MCF 10A (cell line): Measurements from ENCODE around the gene AKR1C1. TPM values are rescaled to one million over a fixed set of nuclear protein-coding genes. Genes with fewer than 3 reads are reported as not detected.
"Not testable (repeated sequence)": the region's sequence is repeated elsewhere in the genome, so short reads cannot be mapped to it uniquely, and the experiment has no call there.

ENCODE experiments used
- BruUV-seq: library from RNA; stranded (reverse); fragments of 400-500 nt; replicated peaks from 2 replicates; lab custom pipeline; 2021; lab: Mats Ljungman, UMichigan
- CTCF ChIA-PET: fragments of 300-600 bp; sonication (Branson Sonifier 250); formaldehyde crosslinking; extraction: SDS; loops from one replicate; lab custom pipeline; 2021; ENCODE audit warnings: antibody characterized with exemption, inconsistent platforms; lab: Yijun Ruan, JAX
- POLR2A ChIA-PET: fragments of 300-600, 350-650 bp; sonication (Branson Sonifier 250); formaldehyde crosslinking; extraction: SDS; loops from one replicate; lab custom pipeline; 2020; ENCODE audit warnings: antibody characterized with exemption, inconsistent platforms; lab: Yijun Ruan, JAX
- DNase-seq: peaks from one replicate; pipeline ENCODE4 v3.0.0-alpha.2; 2018; ENCODE audit not compliant: unreplicated experiment
- H3K27ac Mint-ChIP-seq: one replicate; pipeline ENCODE4 v1.8.0; 2022; ENCODE audit warnings: mild to moderate bottlenecking, low read depth, mixed read lengths; ENCODE audit not compliant: unreplicated experiment
- H3K27me3 Mint-ChIP-seq: one replicate; pipeline ENCODE4 v1.8.0; 2022; ENCODE audit warnings: mixed read lengths; ENCODE audit not compliant: insufficient read depth, unreplicated experiment
- H3K36me3 Mint-ChIP-seq: one replicate; pipeline ENCODE4 v1.8.0; 2022; ENCODE audit warnings: mild to moderate bottlenecking, moderate library complexity, mixed read lengths; ENCODE audit not compliant: insufficient read depth, unreplicated experiment
- H3K4me1 Mint-ChIP-seq: one replicate; pipeline ENCODE4 v1.8.0; 2022; ENCODE audit warnings: mixed read lengths; ENCODE audit not compliant: insufficient read depth, unreplicated experiment
- H3K4me3 Mint-ChIP-seq: one replicate; pipeline ENCODE4 v1.8.0; 2022; ENCODE audit warnings: mild to moderate bottlenecking, moderate library complexity, mixed read lengths; ENCODE audit not compliant: unreplicated experiment
- H3K9me3 Mint-ChIP-seq: one replicate; pipeline ENCODE4 v1.8.0; 2022; ENCODE audit warnings: mixed read lengths; ENCODE audit not compliant: unreplicated experiment
- CTCF ChIP-seq: fragments of 200-600 bp; IDR thresholded peaks from one replicate; pipeline ENCODE4 v1.8.0; 2022; ENCODE audit warnings: antibody characterized with exemption, mild to moderate bottlenecking; ENCODE audit not compliant: unreplicated experiment
- intact Hi-C: fragments of 100-400 bp; cut with micrococcal nuclease; formaldehyde crosslinking; loops from 2 replicates; pipeline ENCODE4 v1.14.1; 2022
- total RNA-seq: library from RNA; stranded (reverse); gene quantifications from 2 replicates; pipeline ENCODE4 v1.2.3, GENCODE V29; 2022

AKR1C1 gene
- total RNA-seq, 1 experiment from 2014 or later = 4.3 TPM

GRCh38 chr10:4998671-4999070, 35.5 kb downstream of the AKR1C1 start:
- CTCF ChIA-PET = no interaction called here

GRCh38 chr10:5002013-5002727, 39.0 kb downstream of the AKR1C1 start:
- H3K9me3 Mint-ChIP-seq = no peaks in the 10 kb centered on the region
- no peak for DNase-seq
- H3K4me3 Mint-ChIP-seq = peak overlapping the region; percentile 21
- no peaks in the 10 kb centered on the region for H3K27me3 Mint-ChIP-seq
- H3K27ac Mint-ChIP-seq = no peak overlapping the region
- no TSS peak for BruUV-seq
- intact Hi-C loops = no loop called here
- peaks cover 21% of the 10 kb centered on the region for H3K36me3 Mint-ChIP-seq
- ChIA-PET CTCF (interaction anchor here (0.6 to 2.0 kb wide), 4 partner anchors 44 to 152 kb away, joined by 3 to 7 read pairs (median 5); no protein-coding TSS in a partner anchor), POLR2A (interaction anchor here (0.7 to 1.1 kb wide), 3 partner anchors 42 to 1738 kb away, joined by 3 to 4 read pairs (median 3); no protein-coding TSS in a partner anchor)
- no peak for TF ChIP-seq CTCF
- peaks cover 4% of the 10 kb centered on the region for H3K4me1 Mint-ChIP-seq

More at GRCh38 chr10:4998671-4999070, 35.5 kb downstream of the AKR1C1 start:
- H3K27ac Mint-ChIP-seq = no peak overlapping the region
- no TSS peak for BruUV-seq
- no peak for DNase-seq
- H3K27me3 Mint-ChIP-seq = no peaks in the 10 kb centered on the region
- no peak overlapping the region for H3K4me3 Mint-ChIP-seq
- peaks cover 4% of the 10 kb centered on the region for H3K4me1 Mint-ChIP-seq
- TF ChIP-seq CTCF = no peak
- intact Hi-C loops = no loop called here
- H3K36me3 Mint-ChIP-seq = peaks cover 21% of the 10 kb centered on the region
- POLR2A ChIA-PET = no interaction called here
- no peaks in the 10 kb centered on the region for H3K9me3 Mint-ChIP-seq

GRCh38 chr10:5003127-5004029, 40.2 kb downstream of the AKR1C1 start, which contains the start of gene AKR1C2:
AKR1C2 (minus strand) TSS chr10:5003857; CDS start chr10:5003835, 22 bp downstream.
- peak; percentile 54 for DNase-seq
- H3K27ac Mint-ChIP-seq, H3K4me1 Mint-ChIP-seq, intact Hi-C loops, H3K9me3 Mint-ChIP-seq, H3K27me3 Mint-ChIP-seq: not testable (repeated sequence)
- POLR2A ChIA-PET = interaction anchor here (0.7 to 1.4 kb wide), 3 partner anchors 45 to 91 kb away, joined by 3 to 7 read pairs (median 3); partner anchors contain the start of gene AKR1C3
- CTCF ChIA-PET = interaction anchor here (0.6 to 2.0 kb wide), 4 partner anchors 43 to 158 kb away, joined by 3 to 5 read pairs (median 3); no protein-coding TSS in a partner anchor
- BruUV-seq = TSS peak; percentile 77
- Mint-ChIP-seq H3K4me3 (peak within 1 kb of the TSS; percentile 57), H3K36me3 (peaks cover 16% of the 10 kb centered on the region)

- peaks cover 10% of the 10 kb centered on the region for H3K36me3 Mint-ChIP-seq
- H3K27me3 Mint-ChIP-seq, BruUV-seq, H3K27ac Mint-ChIP-seq, H3K4me3 Mint-ChIP-seq, H3K9me3 Mint-ChIP-seq, H3K4me1 Mint-ChIP-seq, DNase-seq, intact Hi-C loops: not testable (repeated sequence)
- ChIA-PET POLR2A (interaction anchor here (0.7 to 1.4 kb wide), 3 partner anchors 45 to 90 kb away, joined by 3 to 7 read pairs (median 3); partner anchors contain the start of gene AKR1C3), CTCF (interaction anchor here (0.6 to 2.0 kb wide), 3 partner anchors 152 to 157 kb away, joined by 3 to 5 read pairs (median 3); no protein-coding TSS in a partner anchor)
Measured at GRCh38 chr10:5004030-5004385, 40.8 kb downstream of the AKR1C1 start.

- H3K4me3 Mint-ChIP-seq, BruUV-seq, intact Hi-C loops, DNase-seq, H3K27me3 Mint-ChIP-seq, H3K9me3 Mint-ChIP-seq, POLR2A ChIA-PET, H3K27ac Mint-ChIP-seq, H3K36me3 Mint-ChIP-seq: not testable (repeated sequence)
- H3K4me1 Mint-ChIP-seq = peaks cover 14% of the 10 kb centered on the region
- CTCF ChIA-PET = interaction anchor here (0.7 kb wide), 1 partner anchor 86 kb away, joined by 3 read pairs; no protein-coding TSS in a partner anchor
Measured at GRCh38 chr10:5004501-5004900, 41.3 kb downstream of the AKR1C1 start.

GRCh38 chr10:5008857-5009548, 45.8 kb downstream of the AKR1C1 start:
- POLR2A ChIA-PET = interaction anchor here (0.6 kb wide), 1 partner anchor 61 kb away, joined by 3 read pairs; no protein-coding TSS in a partner anchor
- CTCF ChIA-PET, H3K36me3 Mint-ChIP-seq, BruUV-seq, H3K27me3 Mint-ChIP-seq, intact Hi-C loops, H3K9me3 Mint-ChIP-seq, H3K4me3 Mint-ChIP-seq: not testable (repeated sequence)
- DNase-seq = peak; percentile 84
- H3K4me1 Mint-ChIP-seq = peaks cover 21% of the 10 kb centered on the region
- peak overlapping the region; percentile 46 for H3K27ac Mint-ChIP-seq
